ENCODE measurements around the gene NDUFAF8.

DNA sequence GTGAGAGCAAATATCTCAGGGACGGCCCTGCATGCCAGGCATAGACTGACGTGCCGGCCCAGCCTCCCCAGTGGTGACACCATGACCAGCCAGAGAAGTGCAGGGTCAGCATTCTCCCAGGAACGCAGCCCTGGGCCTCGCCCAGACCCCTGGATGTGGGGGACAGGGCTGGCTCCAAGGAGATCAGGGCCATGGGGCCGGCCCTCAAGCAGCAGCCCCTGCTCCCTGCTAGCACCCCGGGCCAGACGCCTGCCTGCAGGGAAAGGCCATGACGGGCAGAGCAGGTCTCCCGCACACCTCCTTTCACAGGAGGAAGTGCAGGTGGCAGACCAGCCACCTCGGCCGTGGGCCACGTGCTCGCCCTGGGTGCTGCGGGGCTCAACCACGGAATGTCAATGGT, 9.5 kb downstream of the NDUFAF8 start:
- TF ChIP-seq, protein P1, sequence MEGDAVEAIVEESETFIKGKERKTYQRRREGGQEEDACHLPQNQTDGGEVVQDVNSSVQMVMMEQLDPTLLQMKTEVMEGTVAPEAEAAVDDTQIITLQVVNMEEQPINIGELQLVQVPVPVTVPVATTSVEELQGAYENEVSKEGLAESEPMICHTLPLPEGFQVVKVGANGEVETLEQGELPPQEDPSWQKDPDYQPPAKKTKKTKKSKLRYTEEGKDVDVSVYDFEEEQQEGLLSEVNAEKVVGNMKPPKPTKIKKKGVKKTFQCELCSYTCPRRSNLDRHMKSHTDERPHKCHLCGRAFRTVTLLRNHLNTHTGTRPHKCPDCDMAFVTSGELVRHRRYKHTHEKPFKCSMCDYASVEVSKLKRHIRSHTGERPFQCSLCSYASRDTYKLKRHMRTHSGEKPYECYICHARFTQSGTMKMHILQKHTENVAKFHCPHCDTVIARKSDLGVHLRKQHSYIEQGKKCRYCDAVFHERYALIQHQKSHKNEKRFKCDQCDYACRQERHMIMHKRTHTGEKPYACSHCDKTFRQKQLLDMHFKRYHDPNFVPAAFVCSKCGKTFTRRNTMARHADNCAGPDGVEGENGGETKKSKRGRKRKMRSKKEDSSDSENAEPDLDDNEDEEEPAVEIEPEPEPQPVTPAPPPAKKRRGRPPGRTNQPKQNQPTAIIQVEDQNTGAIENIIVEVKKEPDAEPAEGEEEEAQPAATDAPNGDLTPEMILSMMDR (IDR thresholded peaks at IDR 0.05) = no peak
- no peak for TF ChIP-seq POLR2A (IDR thresholded peaks at IDR 0.05)

Measured in prostate gland (tissue), 2 donors.